Mammary epithelial cell (primary cell): ENCODE measurements around the gene ECHDC3.

ENCODE experiments used
- CTCF ChIP-seq, 2 donors: IDR thresholded peaks in 1 of 2; conservative IDR thresholded peaks in 1 of 2; 2 replicates each; pipeline ENCODE4 v1.5.1; 2011 to 2012; ENCODE audit warnings: inconsistent platforms in 2 of 2, low read length in 2 of 2, mild to moderate bottlenecking in 2 of 2, control low read depth in 1 of 2, low read depth in 1 of 2; ENCODE audit not compliant: insufficient read depth in 1 of 2; ENCODE audit errors: extremely low read depth in 1 of 2
- EZH2 ChIP-seq: IDR thresholded peaks from 2 replicates; pipeline ENCODE4 v1.6.1; 2012; ENCODE audit warnings: low read length, inconsistent platforms, borderline replicate concordance

- TF ChIP-seq CTCF (conservative IDR thresholded peaks at IDR 0.05 in 1 of 2, IDR thresholded peaks at IDR 0.05 in 1 of 2; ENCODE audit: extremely low read depth in 1 of 2, insufficient read depth in 1 of 2, low read depth in 1 of 2, low read length in 2 of 2) (no peak), EZH2 (no peak)
These were observed 21.9 kb upstream of the ECHDC3 start for GRCh38 chr10:11720260-11720741.
